NCI-H2081 treated with DMSO at 0.1 percent for 48 hours (cell line): ENCODE measurements around the gene RGS3.

ENCODE experiments used
- DNase-seq: peaks from one replicate; lab custom pipeline; 2025; lab: John Stamatoyannopoulos, UW

The RGS3 gene

GRCh38 chr9:113465599-113466140 lies 2.1 kb downstream of the RGS3 start:
- DNase-seq = no peak

- DNase-seq = no peak
Measured at GRCh38 chr9:113467183-113467582, 3.7 kb downstream of the RGS3 start.

GRCh38 chr9:113468716-113469448 lies 5.4 kb downstream of the RGS3 start:
- no peak for DNase-seq

- no peak for DNase-seq
Measured at GRCh38 chr9:113471143-113471542, 7.6 kb downstream of the RGS3 start.

- DNase-seq = no peak
Measured at GRCh38 chr9:113471566-113471965, 8.0 kb downstream of the RGS3 start.

- no peak for DNase-seq
Measured at GRCh38 chr9:113472199-113472598, 8.7 kb downstream of the RGS3 start.

GRCh38 chr9:113474360-113475028 lies 11.0 kb downstream of the RGS3 start:
- DNase-seq = no peak

- no peak for DNase-seq
Measured at GRCh38 chr9:113475031-113475430, 11.5 kb downstream of the RGS3 start.

GRCh38 chr9:113475992-113476391 lies 12.5 kb downstream of the RGS3 start:
- DNase-seq = no peak

- DNase-seq = no peak
Measured at GRCh38 chr9:113476511-113476916, 13.0 kb downstream of the RGS3 start.

- DNase-seq = no peak
Measured at GRCh38 chr9:113477058-113477457, 13.5 kb downstream of the RGS3 start.

GRCh38 chr9:113477661-113478060 lies 14.1 kb downstream of the RGS3 start:
- DNase-seq = no peak

- DNase-seq = no peak
Measured at GRCh38 chr9:113479174-113479621, 15.7 kb downstream of the RGS3 start.

GRCh38 chr9:113480612-113481011 lies 17.1 kb downstream of the RGS3 start:
- DNase-seq = no peak

GRCh38 chr9:113481176-113481787 lies 17.8 kb downstream of the RGS3 start:
- no peak for DNase-seq

- no peak for DNase-seq
Measured at GRCh38 chr9:113482341-113482740, 18.8 kb downstream of the RGS3 start.

- DNase-seq = no peak
Measured at GRCh38 chr9:113482991-113483675, 19.6 kb downstream of the RGS3 start.

GRCh38 chr9:113483676-113484257 lies 20.2 kb downstream of the RGS3 start:
- DNase-seq = no peak

GRCh38 chr9:113484258-113484730 lies 20.8 kb downstream of the RGS3 start:
- no peak for DNase-seq

- no peak for DNase-seq
Measured at GRCh38 chr9:113485761-113486115, 22.2 kb downstream of the RGS3 start.

GRCh38 chr9:113486327-113486726 lies 22.8 kb downstream of the RGS3 start:
- DNase-seq = no peak

GRCh38 chr9:113488071-113488470 lies 24.5 kb downstream of the RGS3 start:
- no peak for DNase-seq
